ENCODE data around the gene H3-3A.

DNA sequence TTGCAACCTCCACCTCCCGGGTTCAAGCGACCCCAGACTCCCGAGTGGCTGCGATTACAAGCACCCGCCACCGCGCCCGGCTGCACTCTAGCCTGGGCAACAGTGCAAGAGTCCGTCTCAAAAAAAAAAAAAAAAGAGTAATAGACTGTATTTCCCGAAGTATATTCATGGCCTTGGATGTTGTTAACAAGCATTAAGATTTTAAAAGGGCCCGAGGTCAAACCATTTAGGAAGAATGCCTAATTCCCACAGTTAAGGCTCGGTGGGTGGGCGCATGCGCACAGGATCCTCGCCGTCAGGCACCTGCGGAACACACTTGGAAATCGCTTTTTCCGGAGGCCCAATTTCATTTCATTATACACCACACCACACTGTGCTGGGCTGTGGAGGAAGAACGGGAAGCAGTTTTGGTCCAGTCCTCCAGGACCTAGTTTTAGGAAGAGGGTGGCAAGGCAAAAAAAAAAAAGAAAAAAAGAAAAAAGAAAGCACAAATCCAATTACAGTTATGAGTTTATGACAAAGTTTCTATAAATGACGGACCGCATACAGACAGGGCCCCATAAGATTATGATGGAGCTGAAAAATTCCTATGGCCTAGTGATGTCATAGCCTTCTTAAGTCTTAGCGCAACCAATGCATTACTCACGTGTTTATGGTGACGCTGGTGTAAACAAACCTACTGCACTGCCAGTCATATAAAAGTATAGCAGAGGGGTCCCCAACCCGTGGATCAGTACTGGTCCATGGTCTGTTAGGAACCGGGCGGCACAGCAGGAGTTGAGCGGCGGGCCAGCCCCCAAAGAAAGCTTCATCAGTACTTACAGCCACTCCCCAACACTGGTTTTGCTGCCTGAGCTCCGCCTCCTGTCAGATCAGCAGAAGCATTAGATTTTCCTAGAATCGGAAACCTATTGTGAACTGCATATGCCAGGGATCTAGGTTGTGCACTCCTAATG lies 38.2 kb downstream of the H3-3A start:
- TF ChIP-seq POLR2AphosphoS5 (IDR thresholded peaks at IDR 0.05; ENCODE audit: low read depth, low read length) (no peak), POLR2A (IDR thresholded peaks at IDR 0.05; ENCODE audit: low read depth, low read length) (no peak)
